K562 (cell line): ENCODE results near the gene AIG1. TPM values are rescaled to one million over a fixed set of nuclear protein-coding genes. Genes with fewer than 3 reads are reported as not detected.

Experiments used
- ATAC-seq: fragments of 200-7000 bp; cut with Tn5 transposase; 3 replicates; pipeline ENCODE4 v1.9.1; 2020; ENCODE audit warnings: moderate library complexity
- BruUV-seq: library from RNA; stranded (reverse); fragments of 400-500 nt; replicated peaks from 2 replicates; lab custom pipeline; 2021; lab: Mats Ljungman, UMichigan
- CTCF ChIA-PET: fragments of 300-600 bp; formaldehyde crosslinking; extraction: SDS; loops from one replicate; lab custom pipeline; 2021; ENCODE audit warnings: low intra/inter-chr PET ratio; lab: Yijun Ruan, JAX
- POLR2A ChIA-PET: fragments of 300-600, 350-650 bp; sonication (Branson Sonifier 250); formaldehyde crosslinking; extraction: SDS; loops from one replicate; lab custom pipeline; 2021; ENCODE audit warnings: antibody characterized with exemption, inconsistent platforms; lab: Yijun Ruan, JAX
- DNase-seq, 4 experiments: peaks; one replicate each; pipeline versions ENCODE4 v3.0.0 to v3.0.0-alpha.2; 2011 to 2018; ENCODE audit warnings: low spot score in 3 of 4, mixed read lengths in 3 of 4; ENCODE audit errors: extremely low read depth in 1 of 4
- FAIRE-seq: peaks from 2 replicates; lab custom pipeline; 2011; peaks lifted over from hg19 to GRCh38; lab: Jason Lieb, UNC
- H2AFZ ChIP-seq: 2 replicates; pipeline ENCODE4 v1.6.0; 2011; ENCODE audit warnings: low read depth, low read length, control low read depth, inconsistent platforms
- H3K27ac ChIP-seq: fragments of 200-600 bp; 3 replicates; pipeline ENCODE4 v1.8.0; 2011; ENCODE audit warnings: low read depth, mild to moderate bottlenecking, control low read depth, inconsistent platforms, low read length, moderate library complexity, mixed read lengths; ENCODE audit errors: extremely low read depth
- H3K27me3 ChIP-seq, 2 experiments: fragments of 300-600 bp in 1 of 2; 2 replicates in 1 of 2; 3 replicates in 1 of 2; pipeline versions ENCODE4 v1.6.0 to v1.8.0; 2011; ENCODE audit warnings: inconsistent platforms in 2 of 2, low read length in 2 of 2, mild to moderate bottlenecking in 1 of 2, mixed read lengths in 1 of 2, moderate library complexity in 1 of 2; ENCODE audit not compliant: control insufficient read depth in 2 of 2, insufficient read depth in 2 of 2
- H3K36me3 ChIP-seq: fragments of 300-600 bp; 3 replicates; pipeline ENCODE4 v1.8.0; 2011; ENCODE audit warnings: mild to moderate bottlenecking, low read length, inconsistent platforms; ENCODE audit not compliant: control insufficient read depth, insufficient read depth
- H3K4me1 ChIP-seq, 2 experiments: fragments of 200-600 bp in 1 of 2; replicated peaks in 1 of 2; 2 replicates in 1 of 2; 3 replicates in 1 of 2; pipeline versions ENCODE4 v1.5.1 to v1.8.0; 2011; ENCODE audit warnings: inconsistent platforms in 2 of 2, low read length in 2 of 2, mild to moderate bottlenecking in 1 of 2, mixed read lengths in 1 of 2, moderate library complexity in 1 of 2; ENCODE audit not compliant: control insufficient read depth in 2 of 2, insufficient read depth in 2 of 2
- H3K4me2 ChIP-seq: 2 replicates; pipeline ENCODE4 v1.6.1; 2011; ENCODE audit warnings: low read length, control low read depth, inconsistent platforms, mixed read lengths; ENCODE audit not compliant: insufficient read depth
- H3K4me3 ChIP-seq: fragments of 200-600 bp; sonication (generic), shearing (Covaris generic); 2 replicates; pipeline ENCODE4 v1.5.1; 2016; ENCODE audit warnings: control low read depth, inconsistent platforms
- H3K79me2 ChIP-seq: fragments of 200-600 bp; 3 replicates; pipeline ENCODE4 v1.8.0; 2011; ENCODE audit warnings: low read length, inconsistent platforms; ENCODE audit not compliant: control insufficient read depth, insufficient read depth
- H3K9ac ChIP-seq, 2 experiments: 2 replicates each; pipeline versions ENCODE4 v1.6.0 to v1.6.1; 2011; ENCODE audit warnings: low read depth in 2 of 2, low read length in 2 of 2, control low read depth in 1 of 2, inconsistent platforms in 1 of 2, mild to moderate bottlenecking in 1 of 2, mixed read lengths in 1 of 2; ENCODE audit not compliant: insufficient read depth in 1 of 2
- H3K9me1 ChIP-seq: one replicate; pipeline ENCODE4 v1.6.0; 2011; ENCODE audit warnings: inconsistent platforms, mild to moderate bottlenecking, low read length, moderate library complexity; ENCODE audit not compliant: control insufficient read depth, insufficient read depth
- H3K9me3 ChIP-seq: replicated peaks from 2 replicates; pipeline ENCODE4 v1.5.1; 2011; ENCODE audit warnings: low read depth, low read length, inconsistent platforms; ENCODE audit not compliant: control insufficient read depth, insufficient read depth
- H4K20me1 ChIP-seq: replicated peaks from 2 replicates; pipeline ENCODE4 v1.6.1; 2011; ENCODE audit warnings: low read length, inconsistent platforms, mixed read lengths; ENCODE audit not compliant: control insufficient read depth, insufficient read depth
- KAT7 ChIP-seq: sonication (generic); formaldehyde crosslinking; IDR thresholded peaks from 2 replicates; pipeline ENCODE4 v1.8.0; 2022; ENCODE audit warnings: missing genetic modification reagents, mild to moderate bottlenecking, borderline replicate concordance
- SMARCA4 ChIP-seq: fragments of 450-650 bp; IDR thresholded peaks from 2 replicates; pipeline ENCODE4 v1.6.1; 2016
- ZNF354B ChIP-seq: fragments of 250-450 bp; sonication (Bioruptor Pico); IDR thresholded peaks from 2 replicates; pipeline ENCODE4 v1.4.0; 2020
- in situ Hi-C: fragments of 300-500 bp; cut with MboI; formaldehyde crosslinking; loops from 4 replicates; pipeline ENCODE4 v1.15.0; 2018; ENCODE audit warnings: inconsistent platforms, mixed read lengths
- intact Hi-C: fragments of 100-400 bp; cut with micrococcal nuclease; formaldehyde crosslinking; loops from 2 replicates; pipeline ENCODE4 v1.14.2; 2022
- polyA plus RNA-seq, 8 experiments: library from polyadenylated mRNA; depleted of rRNA in 4 of 8; stranded (reverse) in 5 of 8; unstranded in 3 of 8; fragments of >200 nt; fragmentation: Nextera tagmentation in 2 of 8; fragmentation: Illumina TruSeq in 1 of 8; extraction: Ambion mirVana in 2 of 8; extraction: Trizol in 1 of 8; gene quantifications; 2 replicates each; pipeline versions ENCODE4 v1.2.1 to v1.2.3, GENCODE V29; 2011 to 2014; ENCODE audit warnings: inconsistent platforms in 1 of 8, missing spikeins in 1 of 8
- total RNA-seq, 7 experiments: library from RNA; depleted of rRNA in 6 of 7; stranded (reverse); fragments of >200 nt in 6 of 7; fragmentation: Illumina TruSeq in 2 of 7; extraction: Trizol in 2 of 7; gene quantifications; 2 replicates each; pipeline versions ENCODE4 v1.2.1 to v1.2.3, GENCODE V29; 2011 to 2021; ENCODE audit warnings: low replicate concordance in 1 of 7
- TF ChIP-seq, protein P1 (sequence below): IDR thresholded peaks from 2 replicates; pipeline ENCODE4 v1.6.1; 2011; ENCODE audit not compliant: insufficient read length; ENCODE audit errors: extremely low read depth
- TF ChIP-seq, protein P2 (sequence below), 2 experiments: fragments of 450-650 bp; IDR thresholded peaks; 2 replicates each; pipeline ENCODE4 v1.6.1; 2016
- TF ChIP-seq, protein P3 (sequence below): fragments of 450-650 bp; IDR thresholded peaks from 2 replicates; pipeline ENCODE4 v1.6.1; 2016; ENCODE audit warnings: borderline replicate concordance

The AIG1 gene
- total and polyA plus RNA-seq, 9 of the 15 experiments (the other 6 are each of a cell fraction or from before 2014, with no cell fraction given) = 74.8 to 333 (median 127) TPM

DNA sequence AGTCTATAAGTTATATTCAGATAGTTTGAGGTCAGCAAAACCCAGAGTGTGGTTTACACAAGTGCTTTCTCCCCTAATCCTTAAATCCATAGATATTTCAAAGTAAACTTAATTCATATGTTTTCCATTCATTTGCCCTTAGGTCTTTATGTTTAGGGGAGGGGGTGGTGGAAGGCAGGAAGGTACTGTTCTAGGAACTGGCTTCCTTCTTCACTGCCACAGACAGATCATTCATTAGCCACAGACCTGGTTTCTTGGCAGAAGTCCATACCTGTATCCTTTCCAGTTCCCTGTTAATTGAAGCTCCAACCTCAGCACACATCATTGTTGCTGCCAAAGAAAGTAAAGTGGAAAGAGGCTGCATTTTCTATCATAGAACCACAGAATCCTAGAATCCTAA is 123.0 kb downstream of the AIG1 start:
- TF ChIP-seq, protein P1, sequence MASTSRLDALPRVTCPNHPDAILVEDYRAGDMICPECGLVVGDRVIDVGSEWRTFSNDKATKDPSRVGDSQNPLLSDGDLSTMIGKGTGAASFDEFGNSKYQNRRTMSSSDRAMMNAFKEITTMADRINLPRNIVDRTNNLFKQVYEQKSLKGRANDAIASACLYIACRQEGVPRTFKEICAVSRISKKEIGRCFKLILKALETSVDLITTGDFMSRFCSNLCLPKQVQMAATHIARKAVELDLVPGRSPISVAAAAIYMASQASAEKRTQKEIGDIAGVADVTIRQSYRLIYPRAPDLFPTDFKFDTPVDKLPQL = no peak
- no peak for TF ChIP-seq ZNF354B (CRISPR knock-in tag)
- TF ChIP-seq, protein P2, sequence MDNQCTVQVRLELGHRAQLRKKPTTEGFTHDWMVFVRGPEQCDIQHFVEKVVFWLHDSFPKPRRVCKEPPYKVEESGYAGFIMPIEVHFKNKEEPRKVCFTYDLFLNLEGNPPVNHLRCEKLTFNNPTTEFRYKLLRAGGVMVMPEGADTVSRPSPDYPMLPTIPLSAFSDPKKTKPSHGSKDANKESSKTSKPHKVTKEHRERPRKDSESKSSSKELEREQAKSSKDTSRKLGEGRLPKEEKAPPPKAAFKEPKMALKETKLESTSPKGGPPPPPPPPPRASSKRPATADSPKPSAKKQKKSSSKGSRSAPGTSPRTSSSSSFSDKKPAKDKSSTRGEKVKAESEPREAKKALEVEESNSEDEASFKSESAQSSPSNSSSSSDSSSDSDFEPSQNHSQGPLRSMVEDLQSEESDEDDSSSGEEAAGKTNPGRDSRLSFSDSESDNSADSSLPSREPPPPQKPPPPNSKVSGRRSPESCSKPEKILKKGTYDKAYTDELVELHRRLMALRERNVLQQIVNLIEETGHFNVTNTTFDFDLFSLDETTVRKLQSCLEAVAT (IDR thresholded peaks at IDR 0.05) = no peak
- TF ChIP-seq, protein P3, sequence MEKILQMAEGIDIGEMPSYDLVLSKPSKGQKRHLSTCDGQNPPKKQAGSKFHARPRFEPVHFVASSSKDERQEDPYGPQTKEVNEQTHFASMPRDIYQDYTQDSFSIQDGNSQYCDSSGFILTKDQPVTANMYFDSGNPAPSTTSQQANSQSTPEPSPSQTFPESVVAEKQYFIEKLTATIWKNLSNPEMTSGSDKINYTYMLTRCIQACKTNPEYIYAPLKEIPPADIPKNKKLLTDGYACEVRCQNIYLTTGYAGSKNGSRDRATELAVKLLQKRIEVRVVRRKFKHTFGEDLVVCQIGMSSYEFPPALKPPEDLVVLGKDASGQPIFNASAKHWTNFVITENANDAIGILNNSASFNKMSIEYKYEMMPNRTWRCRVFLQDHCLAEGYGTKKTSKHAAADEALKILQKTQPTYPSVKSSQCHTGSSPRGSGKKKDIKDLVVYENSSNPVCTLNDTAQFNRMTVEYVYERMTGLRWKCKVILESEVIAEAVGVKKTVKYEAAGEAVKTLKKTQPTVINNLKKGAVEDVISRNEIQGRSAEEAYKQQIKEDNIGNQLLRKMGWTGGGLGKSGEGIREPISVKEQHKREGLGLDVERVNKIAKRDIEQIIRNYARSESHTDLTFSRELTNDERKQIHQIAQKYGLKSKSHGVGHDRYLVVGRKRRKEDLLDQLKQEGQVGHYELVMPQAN = no peak
- no peak for TF ChIP-seq SMARCA4
- TF ChIP-seq KAT7 (CRISPR knock-in tag) = no peak
- FAIRE-seq = no peak
- H3K36me3 ChIP-seq = peaks cover 98% of the 10 kb centered on the region
- no peak overlapping the region for H2AFZ ChIP-seq
- no peak for ATAC-seq
- in situ Hi-C loops (no loop called here), intact Hi-C loops (no loop called here)
- H3K9me1 ChIP-seq = no peaks in the 10 kb centered on the region
- H3K9me3 ChIP-seq = no peaks in the 10 kb centered on the region
- H3K27me3 ChIP-seq = no peaks in the 10 kb centered on the region
- BruUV-seq = no TSS peak
- H3K9ac ChIP-seq = no peak overlapping the region
- no peak overlapping the region for H3K4me2 ChIP-seq
- POLR2A ChIA-PET = interaction anchor here (0.6 to 1.3 kb wide), 3 partner anchors 10 to 33 kb away, joined by 3 to 5 read pairs (median 4); no protein-coding TSS in a partner anchor
- CTCF ChIA-PET = no interaction called here
- no peak overlapping the region for H3K4me3 ChIP-seq
- no peaks in the 10 kb centered on the region for H4K20me1 ChIP-seq
- H3K27ac ChIP-seq = no peak overlapping the region
- H3K79me2 ChIP-seq = peaks cover 86% of the 10 kb centered on the region
- H3K4me1 ChIP-seq = no peaks in the 10 kb centered on the region
- no peak for DNase-seq
